Measurements from ENCODE around the gene HLF. TPM values are rescaled to one million over a fixed set of nuclear protein-coding genes. Genes with fewer than 3 reads are reported as not detected.

The HLF gene
- total RNA-seq, 1 experiment from 2014 or later: 1.5 TPM

GRCh38 chr17:55229276-55229675 lies 35.5 kb upstream of the HLF start:
- ChIA-PET RAD21 (ENCODE audit: low non-redundant PET in 1 of 2, low total read pairs in 2 of 2, uncharacterized antibody in 2 of 2, unreplicated experiment in 2 of 2) (no interaction called here), POLR2A (no interaction called here), CTCF (interaction anchor here (0.9 to 1.3 kb wide), 2 partner anchors 9 kb away, joined by 3 read pairs; no protein-coding TSS in a partner anchor)
- DNase-seq (ENCODE audit: low read depth, low spot score) (no peak), ATAC-seq (no peak)
- no peak for TF ChIP-seq EZH2phosphoT487 (IDR thresholded peaks at IDR 0.05; ENCODE audit: borderline replicate concordance)
- TF ChIP-seq ZFX (IDR thresholded peaks at IDR 0.05): no peak
- TF ChIP-seq TCF7L2 (IDR thresholded peaks at IDR 0.05; ENCODE audit: borderline replicate concordance, extremely low read depth, insufficient read depth, insufficient read length): no peak
- no peak for TF ChIP-seq SRF (IDR thresholded peaks at IDR 0.05; ENCODE audit: low read depth)
- no peak for TF ChIP-seq EZH2 (IDR thresholded peaks at IDR 0.05)
- TF ChIP-seq SP1 (IDR thresholded peaks at IDR 0.05; ENCODE audit: low read depth): no peak
- TF ChIP-seq, protein P1, sequence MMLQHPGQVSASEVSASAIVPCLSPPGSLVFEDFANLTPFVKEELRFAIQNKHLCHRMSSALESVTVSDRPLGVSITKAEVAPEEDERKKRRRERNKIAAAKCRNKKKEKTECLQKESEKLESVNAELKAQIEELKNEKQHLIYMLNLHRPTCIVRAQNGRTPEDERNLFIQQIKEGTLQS (IDR thresholded peaks at IDR 0.05): no peak
- no peak for TF ChIP-seq YY1 (IDR thresholded peaks at IDR 0.05; ENCODE audit: extremely low read depth, insufficient replicate concordance, low read depth, low read length)
- Histone ChIP-seq H3K27ac (ENCODE audit: low read depth, low read length) (no peak overlapping the region), H3K9ac (ENCODE audit: low read length) (no peak overlapping the region), H3K9me2 (ENCODE audit: insufficient read depth) (no peaks in the 10 kb centered on the region), H4K20me1 (ENCODE audit: insufficient read depth) (no peaks in the 10 kb centered on the region), H3K27me3 (ENCODE audit: insufficient read depth, low read length) (peaks cover 7% of the 10 kb centered on the region; the same call in 1 of the 2 replicates), H3K4me1 (ENCODE audit: control insufficient read depth in 1 of 2, insufficient read depth in 2 of 2, low read length in 2 of 2) (peaks cover 0 to 9% of the 10 kb centered on the region in 2 experiments; a peak in 3 of 4 replicates), H3K79me2 (ENCODE audit: insufficient read depth, low read length) (no peaks in the 10 kb centered on the region), H2AFZ (ENCODE audit: low read depth, low read length, poor library complexity, severe bottlenecking) (no peak overlapping the region), H3K36me3 (ENCODE audit: control insufficient read depth in 1 of 2, insufficient read depth in 2 of 2, low read length in 2 of 2) (no peaks in the 10 kb centered on the region), H3K4me2 (ENCODE audit: low read length) (0 out of 2 replicates have a peak overlapping the region, but pooled peaks have one; percentile 13), H3K4me3 (replicated peaks in 1 of 2; ENCODE audit: low read depth in 1 of 2, low read length in 2 of 2) (no peak overlapping the region), H3K9me3 (ENCODE audit: control insufficient read depth in 1 of 2, insufficient read depth in 1 of 2, low read depth in 1 of 2, low read length in 2 of 2) (no peaks in the 10 kb centered on the region)
- no TSS peak for BruUV-seq (replicated peaks)
- intact Hi-C loops (cut with micrococcal nuclease): no loop called here

GRCh38 chr17:55230716-55231115 lies 34.0 kb upstream of the HLF start:
- H3K9me2 ChIP-seq (ENCODE audit: insufficient read depth): no peaks in the 10 kb centered on the region
- no peak overlapping the region for H2AFZ ChIP-seq (ENCODE audit: low read depth, low read length, poor library complexity, severe bottlenecking)
- H3K4me2 ChIP-seq (ENCODE audit: low read length): no peak overlapping the region
- no peak overlapping the region for H3K9ac ChIP-seq (ENCODE audit: low read length)
- RAD21 ChIA-PET (ENCODE audit: low non-redundant PET in 1 of 2, low total read pairs in 2 of 2, uncharacterized antibody in 2 of 2, unreplicated experiment in 2 of 2): no interaction called here
- DNase-seq (ENCODE audit: low read depth, low spot score) (no peak), ATAC-seq (no peak)
- CTCF ChIA-PET: interaction anchor here (1.3 kb wide), 1 partner anchor 8 kb away, joined by 3 read pairs; no protein-coding TSS in a partner anchor
- no peaks in the 10 kb centered on the region for H4K20me1 ChIP-seq (ENCODE audit: insufficient read depth)
- H3K36me3 ChIP-seq (ENCODE audit: control insufficient read depth in 1 of 2, insufficient read depth in 2 of 2, low read length in 2 of 2): no peaks in the 10 kb centered on the region
- no peak overlapping the region for H3K27ac ChIP-seq (ENCODE audit: low read depth, low read length)
- intact Hi-C loops (cut with micrococcal nuclease): no loop called here
- no peaks in the 10 kb centered on the region for H3K9me3 ChIP-seq (ENCODE audit: control insufficient read depth in 1 of 2, insufficient read depth in 1 of 2, low read depth in 1 of 2, low read length in 2 of 2)
- H3K79me2 ChIP-seq (ENCODE audit: insufficient read depth, low read length): no peaks in the 10 kb centered on the region
- no TSS peak for BruUV-seq (replicated peaks)
- POLR2A ChIA-PET: no interaction called here
- H3K27me3 ChIP-seq (ENCODE audit: insufficient read depth, low read length): no peaks in the 10 kb centered on the region
- no peak overlapping the region for H3K4me3 ChIP-seq (replicated peaks in 1 of 2; ENCODE audit: low read depth in 1 of 2, low read length in 2 of 2)
- peaks cover 0 to 9% of the 10 kb centered on the region in 2 experiments; a peak in 3 of 4 replicates for H3K4me1 ChIP-seq (ENCODE audit: control insufficient read depth in 1 of 2, insufficient read depth in 2 of 2, low read length in 2 of 2)
- TF ChIP-seq EGR1 (IDR thresholded peaks at IDR 0.05; ENCODE audit: low read depth): no peak
- TF ChIP-seq MAX (IDR thresholded peaks at IDR 0.05): no peak
- no peak for TF ChIP-seq ZBTB33 (IDR thresholded peaks at IDR 0.05; ENCODE audit: extremely low read depth, insufficient replicate concordance, low read length)
- TF ChIP-seq JUND (IDR thresholded peaks at IDR 0.05): no peak
- TF ChIP-seq YY1 (IDR thresholded peaks at IDR 0.05; ENCODE audit: extremely low read depth, insufficient replicate concordance, low read depth, low read length): no peak
- TF ChIP-seq ZNF274 (IDR thresholded peaks at IDR 0.05; ENCODE audit: low read depth, low read length): no peak
- TF ChIP-seq EZH2phosphoT487 (IDR thresholded peaks at IDR 0.05; ENCODE audit: borderline replicate concordance): no peak
- TF ChIP-seq, protein P2, sequence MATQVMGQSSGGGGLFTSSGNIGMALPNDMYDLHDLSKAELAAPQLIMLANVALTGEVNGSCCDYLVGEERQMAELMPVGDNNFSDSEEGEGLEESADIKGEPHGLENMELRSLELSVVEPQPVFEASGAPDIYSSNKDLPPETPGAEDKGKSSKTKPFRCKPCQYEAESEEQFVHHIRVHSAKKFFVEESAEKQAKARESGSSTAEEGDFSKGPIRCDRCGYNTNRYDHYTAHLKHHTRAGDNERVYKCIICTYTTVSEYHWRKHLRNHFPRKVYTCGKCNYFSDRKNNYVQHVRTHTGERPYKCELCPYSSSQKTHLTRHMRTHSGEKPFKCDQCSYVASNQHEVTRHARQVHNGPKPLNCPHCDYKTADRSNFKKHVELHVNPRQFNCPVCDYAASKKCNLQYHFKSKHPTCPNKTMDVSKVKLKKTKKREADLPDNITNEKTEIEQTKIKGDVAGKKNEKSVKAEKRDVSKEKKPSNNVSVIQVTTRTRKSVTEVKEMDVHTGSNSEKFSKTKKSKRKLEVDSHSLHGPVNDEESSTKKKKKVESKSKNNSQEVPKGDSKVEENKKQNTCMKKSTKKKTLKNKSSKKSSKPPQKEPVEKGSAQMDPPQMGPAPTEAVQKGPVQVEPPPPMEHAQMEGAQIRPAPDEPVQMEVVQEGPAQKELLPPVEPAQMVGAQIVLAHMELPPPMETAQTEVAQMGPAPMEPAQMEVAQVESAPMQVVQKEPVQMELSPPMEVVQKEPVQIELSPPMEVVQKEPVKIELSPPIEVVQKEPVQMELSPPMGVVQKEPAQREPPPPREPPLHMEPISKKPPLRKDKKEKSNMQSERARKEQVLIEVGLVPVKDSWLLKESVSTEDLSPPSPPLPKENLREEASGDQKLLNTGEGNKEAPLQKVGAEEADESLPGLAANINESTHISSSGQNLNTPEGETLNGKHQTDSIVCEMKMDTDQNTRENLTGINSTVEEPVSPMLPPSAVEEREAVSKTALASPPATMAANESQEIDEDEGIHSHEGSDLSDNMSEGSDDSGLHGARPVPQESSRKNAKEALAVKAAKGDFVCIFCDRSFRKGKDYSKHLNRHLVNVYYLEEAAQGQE (IDR thresholded peaks at IDR 0.05; ENCODE audit: low read depth): no peak
- TF ChIP-seq SRF (IDR thresholded peaks at IDR 0.05; ENCODE audit: low read depth): no peak
- no peak for TF ChIP-seq ELF1 (IDR thresholded peaks at IDR 0.05; ENCODE audit: borderline replicate concordance, low read depth)

All from HCT116 (cell line).